ENCODE measurements around the gene IL7R. TPM values are rescaled to one million over a fixed set of nuclear protein-coding genes. Genes with fewer than 3 reads are reported as not detected.
A peak's percentile ranks its signal among the peaks of the same experiment; 100 is the strongest.
"Not testable (repeated sequence)": the region's sequence is repeated elsewhere in the genome, so short reads cannot be mapped to it uniquely, and the experiment has no call there.

Gene IL7R
- total RNA-seq, 2 experiments from 2014 or later, result 10.4 to 30.7 TPM

DNA sequence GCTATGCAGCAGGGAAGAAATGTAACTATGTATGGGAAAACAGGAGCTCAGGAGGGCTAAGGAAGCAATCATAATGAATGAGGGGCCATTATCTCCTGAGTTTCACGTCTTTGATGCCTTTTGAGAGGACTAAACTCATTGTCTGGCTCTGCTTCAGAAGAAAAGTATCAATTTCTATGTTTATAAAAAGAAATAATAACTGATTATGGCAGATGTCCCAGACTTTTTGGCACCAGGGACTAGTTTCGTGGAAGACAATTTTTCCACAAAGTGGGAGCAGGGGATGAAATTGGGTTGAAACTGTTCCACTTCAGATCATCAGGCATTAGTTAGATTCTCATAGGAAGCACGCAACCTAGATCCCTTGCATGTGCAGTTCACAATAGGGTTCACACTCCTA is 8.7 kb upstream of the IL7R start:
- no peak overlapping the region for H3K4me3 Mint-ChIP-seq
- peaks cover 24% of the 10 kb centered on the region for H3K4me1 Mint-ChIP-seq
- no peaks in the 10 kb centered on the region for H3K27me3 Mint-ChIP-seq
- ATAC-seq, result no peak
- no peak for DNase-seq
- peaks cover 32% of the 10 kb centered on the region for H3K9me3 Mint-ChIP-seq (ENCODE audit: low read depth)
- CTCF ChIA-PET, result no interaction called here
- no peak overlapping the region for H3K27ac Mint-ChIP-seq
- peaks cover 46% of the 10 kb centered on the region for H3K36me3 Mint-ChIP-seq

DNA sequence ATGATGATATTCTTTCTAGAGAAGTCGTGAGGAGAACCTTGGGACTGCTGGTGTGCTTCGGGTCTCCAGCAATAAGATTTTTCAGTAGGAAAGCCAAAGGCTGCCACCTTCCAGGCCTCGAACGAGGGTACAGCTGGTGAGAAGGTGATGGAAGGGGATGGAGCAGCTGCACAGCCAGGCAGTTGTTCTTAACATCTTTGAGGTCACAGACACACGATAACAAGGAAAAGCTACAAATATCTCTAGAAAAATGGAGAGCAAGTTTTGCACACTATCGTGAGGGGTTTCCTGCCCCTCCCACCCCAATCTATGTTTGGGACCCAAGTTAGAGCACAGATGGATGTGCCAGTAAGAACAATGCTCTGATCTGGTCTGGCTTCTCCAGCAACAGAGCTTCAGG is 6.8 kb upstream of the IL7R start:
- no peak for ATAC-seq
- H3K9me3 Mint-ChIP-seq (ENCODE audit: low read depth), result peaks cover 23% of the 10 kb centered on the region
- H3K27ac Mint-ChIP-seq, result no peak overlapping the region
- no peak for DNase-seq
- no peaks in the 10 kb centered on the region for H3K27me3 Mint-ChIP-seq
- no peak overlapping the region for H3K4me3 Mint-ChIP-seq
- peaks cover 43% of the 10 kb centered on the region for H3K4me1 Mint-ChIP-seq
- H3K36me3 Mint-ChIP-seq, result peaks cover 32% of the 10 kb centered on the region
- CTCF ChIA-PET, result interaction anchor here (1.2 to 3.6 kb wide), 2 partner anchors 33 to 73 kb away, joined by 4 to 15 read pairs; no protein-coding TSS in a partner anchor

DNA sequence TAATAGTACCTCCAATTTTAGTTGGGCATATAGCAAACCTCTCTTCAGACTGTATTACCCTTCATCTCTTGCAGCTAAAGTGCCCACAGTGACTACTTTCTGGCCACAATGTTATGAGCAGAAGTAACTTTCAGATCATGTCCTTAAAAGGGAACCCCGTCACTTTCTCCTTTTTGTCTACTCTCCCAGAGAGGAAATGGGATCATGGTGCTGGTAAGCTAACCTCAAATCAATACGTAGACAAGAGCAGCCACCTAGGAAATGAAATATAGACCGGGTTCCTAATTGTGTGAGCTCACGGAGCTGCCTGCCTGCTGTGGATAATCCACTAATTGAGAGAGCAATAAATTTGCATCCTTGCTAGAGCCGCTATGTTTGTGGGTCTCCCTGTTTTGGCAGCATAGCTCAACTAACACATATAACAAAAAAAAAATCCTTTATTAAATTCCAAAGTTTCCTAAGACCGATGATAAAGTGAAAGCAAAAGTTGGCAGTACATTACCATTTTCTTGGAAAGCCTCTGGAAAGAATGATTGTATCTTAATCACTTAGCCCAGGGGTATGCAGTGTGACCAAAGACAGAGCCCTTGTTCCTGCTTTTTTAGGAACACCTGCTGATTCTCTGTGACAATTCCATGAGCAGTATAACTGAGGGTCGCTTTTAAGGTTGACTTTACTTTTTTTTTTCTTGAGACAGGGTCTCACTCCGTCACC is 5.6 kb upstream of the IL7R start:
- peaks cover 22% of the 10 kb centered on the region for H3K36me3 Mint-ChIP-seq
- ATAC-seq (no peak), DNase-seq (no peak)
- CTCF ChIA-PET, result interaction anchor here (0.7 to 4.0 kb wide), 4 partner anchors 11 to 199 kb away, joined by 3 to 15 read pairs (median 8); no protein-coding TSS in a partner anchor
- no peak overlapping the region for H3K4me3 Mint-ChIP-seq
- peak overlapping the region; percentile 31 for H3K27ac Mint-ChIP-seq
- no peaks in the 10 kb centered on the region for H3K27me3 Mint-ChIP-seq
- H3K9me3 Mint-ChIP-seq (ENCODE audit: low read depth), result peaks cover 15% of the 10 kb centered on the region
- H3K4me1 Mint-ChIP-seq, result peaks cover 56% of the 10 kb centered on the region

DNA sequence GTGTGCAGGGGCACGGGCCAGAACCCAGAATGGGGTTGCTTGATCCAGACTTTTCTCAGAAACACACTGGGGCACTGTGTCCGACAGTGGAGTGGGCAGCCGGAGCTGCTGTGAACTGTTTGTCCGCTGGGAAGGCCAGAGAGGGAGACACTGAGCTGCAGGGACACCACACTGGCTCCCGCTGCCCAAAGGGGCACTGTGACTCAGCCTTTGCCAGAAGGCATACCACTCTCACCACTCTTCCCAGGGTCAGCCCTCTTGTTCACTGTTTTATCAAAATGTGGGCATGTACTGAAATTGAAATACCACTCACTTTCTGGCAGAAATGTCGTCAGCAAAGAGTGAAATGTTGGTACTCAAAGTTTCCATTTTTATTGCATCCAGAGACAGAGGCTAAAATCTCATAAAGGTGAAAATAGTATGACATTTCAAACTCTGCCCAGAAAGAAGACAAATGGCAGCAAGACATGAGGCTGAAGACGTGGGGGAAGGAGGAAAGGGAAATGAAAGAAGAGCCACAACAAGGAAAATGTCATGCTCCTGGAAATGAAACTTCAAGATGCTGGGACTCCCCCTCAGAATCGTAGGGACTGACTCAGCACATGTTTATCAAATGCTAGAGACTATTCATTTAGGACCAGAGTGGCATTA is 4.5 kb upstream of the IL7R start:
- Mint-ChIP-seq H3K4me1 (peaks cover 66% of the 10 kb centered on the region), H3K27me3 (no peaks in the 10 kb centered on the region), H3K4me3 (peak overlapping the region; percentile 72), H3K27ac (peak overlapping the region; percentile 96), H3K9me3 (ENCODE audit: low read depth) (peaks cover 6% of the 10 kb centered on the region), H3K36me3 (peaks cover 12% of the 10 kb centered on the region)
- CTCF ChIA-PET, result interaction anchor here (1.1 to 4.0 kb wide), 7 partner anchors 10 to 75 kb away, joined by 3 to 15 read pairs (median 4); no protein-coding TSS in a partner anchor
- peak; percentile 22 for ATAC-seq
- peak; percentile 59 for DNase-seq

DNA sequence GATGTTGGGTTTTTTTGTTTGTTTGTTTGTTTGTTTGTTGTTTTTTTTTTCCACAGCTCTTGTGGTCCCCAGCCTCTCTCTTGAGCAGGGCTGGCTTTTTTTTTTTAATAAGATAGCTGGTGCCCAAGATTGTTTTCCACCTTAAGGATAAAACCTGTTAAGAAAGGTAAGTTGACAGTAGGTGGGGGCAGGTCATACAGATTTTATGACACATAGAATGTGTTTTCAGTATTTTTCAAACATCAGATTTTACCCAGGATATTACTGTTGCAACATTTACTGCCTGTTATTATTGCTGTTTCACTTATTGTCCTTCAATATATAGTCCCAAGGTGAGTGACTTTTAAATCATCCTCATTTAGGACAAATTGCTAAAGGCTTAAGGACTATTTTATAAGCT is 3.9 kb upstream of the IL7R start:
- peak overlapping the region; percentile 96 for H3K27ac Mint-ChIP-seq
- CTCF ChIA-PET, result interaction anchor here (1.3 to 4.0 kb wide), 7 partner anchors 18 to 76 kb away, joined by 3 to 15 read pairs (median 4); no protein-coding TSS in a partner anchor
- peak overlapping the region; percentile 72 for H3K4me3 Mint-ChIP-seq

DNA sequence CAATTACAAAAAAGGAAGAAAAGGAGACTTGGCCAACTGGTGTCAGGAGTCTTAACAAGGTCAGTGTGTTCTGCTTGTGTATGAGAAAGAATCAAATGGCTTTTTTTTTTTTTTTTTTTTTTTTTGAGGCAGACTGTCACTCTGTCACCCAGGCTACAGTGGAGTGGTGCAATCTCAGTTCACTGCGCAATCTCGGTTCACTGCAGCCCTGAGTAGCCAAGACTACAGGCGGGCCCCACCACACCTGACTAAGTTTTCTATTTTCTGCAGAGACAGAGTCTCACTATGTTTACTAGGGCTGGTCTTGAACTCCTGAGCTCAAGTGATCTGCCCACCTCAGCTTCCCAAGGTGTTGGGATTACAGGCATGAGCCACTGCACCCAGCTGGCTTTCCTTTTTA is 3.1 kb upstream of the IL7R start:
- CTCF ChIA-PET, result interaction anchor here (1.1 to 4.0 kb wide), 9 partner anchors 15 to 203 kb away, joined by 3 to 13 read pairs (median 4); no protein-coding TSS in a partner anchor
- H3K36me3 Mint-ChIP-seq, result peaks cover 5% of the 10 kb centered on the region
- H3K4me3 Mint-ChIP-seq, result peak overlapping the region; percentile 72
- H3K27me3 Mint-ChIP-seq, result no peaks in the 10 kb centered on the region
- peak; percentile 76 for DNase-seq
- peak; percentile 45 for ATAC-seq
- peaks cover 76% of the 10 kb centered on the region for H3K4me1 Mint-ChIP-seq
- H3K9me3 Mint-ChIP-seq (ENCODE audit: low read depth), result no peaks in the 10 kb centered on the region
- H3K27ac Mint-ChIP-seq, result peak overlapping the region; percentile 96

More for the DNA sequence above, 3.9 kb upstream of the IL7R start:
- Mint-ChIP-seq H3K9me3 (ENCODE audit: low read depth) (peaks cover under 1% of the 10 kb centered on the region), H3K4me1 (peaks cover 71% of the 10 kb centered on the region), H3K27me3 (no peaks in the 10 kb centered on the region), H3K36me3 (peaks cover 6% of the 10 kb centered on the region)
- DNase-seq, result no peak
- no peak for ATAC-seq

DNA sequence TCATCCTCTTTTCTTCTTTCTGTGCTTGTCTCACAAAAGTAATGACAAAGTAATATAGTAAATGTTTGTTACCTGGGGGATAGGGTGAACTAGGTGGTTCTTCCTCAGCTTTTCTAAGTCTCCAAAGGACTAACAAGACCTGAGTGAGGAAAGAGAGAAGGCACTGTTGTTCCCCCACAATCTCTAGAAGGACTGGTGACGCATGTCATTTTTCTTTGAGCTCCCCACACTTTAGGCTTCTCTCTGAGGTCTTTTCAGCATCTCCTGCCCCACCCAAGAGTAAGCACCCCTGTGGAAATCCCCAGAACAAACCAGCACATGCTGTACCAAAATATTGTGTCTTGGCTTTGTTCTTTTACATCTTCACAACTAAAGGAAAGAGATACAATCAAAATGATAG is 2.4 kb upstream of the IL7R start:
- peak overlapping the region; percentile 72 for H3K4me3 Mint-ChIP-seq
- peaks cover 9% of the 10 kb centered on the region for H3K36me3 Mint-ChIP-seq
- ATAC-seq (peak; percentile 25), DNase-seq (peak; percentile 69)
- H3K27me3 Mint-ChIP-seq, result no peaks in the 10 kb centered on the region
- H3K9me3 Mint-ChIP-seq (ENCODE audit: low read depth), result no peaks in the 10 kb centered on the region
- CTCF ChIA-PET, result interaction anchor here (1.0 to 4.0 kb wide), 8 partner anchors 16 to 203 kb away, joined by 3 to 13 read pairs (median 4); no protein-coding TSS in a partner anchor
- H3K4me1 Mint-ChIP-seq, result peaks cover 82% of the 10 kb centered on the region
- peak overlapping the region; percentile 96 for H3K27ac Mint-ChIP-seq

DNA sequence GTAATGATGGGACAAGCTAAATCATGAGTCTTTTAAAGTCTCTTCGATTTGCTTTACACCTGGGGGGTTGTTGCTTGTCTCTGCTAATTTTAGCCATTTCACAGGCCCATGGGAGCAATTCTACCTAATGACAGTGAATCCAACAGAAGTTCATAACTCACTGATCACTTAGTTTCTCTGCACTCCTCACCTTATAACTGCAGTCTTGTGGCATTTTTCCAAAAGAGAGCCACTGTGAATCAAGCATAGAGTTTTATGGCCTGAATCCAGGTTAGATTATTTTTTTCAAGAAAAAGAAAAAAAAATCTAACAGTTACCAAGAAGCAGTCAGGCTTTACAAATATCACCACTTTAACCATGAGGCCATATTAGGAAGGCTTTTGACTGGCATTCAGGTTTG is 1.5 kb upstream of the IL7R start:
- Mint-ChIP-seq H3K27ac (peak overlapping the region; percentile 96), H3K36me3 (peaks cover 13% of the 10 kb centered on the region), H3K27me3 (no peaks in the 10 kb centered on the region), H3K4me3 (no peak overlapping the region), H3K9me3 (ENCODE audit: low read depth) (no peaks in the 10 kb centered on the region), H3K4me1 (peaks cover 91% of the 10 kb centered on the region)
- DNase-seq, result no peak
- CTCF ChIA-PET, result interaction anchor here (1.4 to 8.7 kb wide), 5 partner anchors 20 to 204 kb away, joined by 3 to 55 read pairs (median 4); no protein-coding TSS in a partner anchor
- no peak for ATAC-seq

DNA sequence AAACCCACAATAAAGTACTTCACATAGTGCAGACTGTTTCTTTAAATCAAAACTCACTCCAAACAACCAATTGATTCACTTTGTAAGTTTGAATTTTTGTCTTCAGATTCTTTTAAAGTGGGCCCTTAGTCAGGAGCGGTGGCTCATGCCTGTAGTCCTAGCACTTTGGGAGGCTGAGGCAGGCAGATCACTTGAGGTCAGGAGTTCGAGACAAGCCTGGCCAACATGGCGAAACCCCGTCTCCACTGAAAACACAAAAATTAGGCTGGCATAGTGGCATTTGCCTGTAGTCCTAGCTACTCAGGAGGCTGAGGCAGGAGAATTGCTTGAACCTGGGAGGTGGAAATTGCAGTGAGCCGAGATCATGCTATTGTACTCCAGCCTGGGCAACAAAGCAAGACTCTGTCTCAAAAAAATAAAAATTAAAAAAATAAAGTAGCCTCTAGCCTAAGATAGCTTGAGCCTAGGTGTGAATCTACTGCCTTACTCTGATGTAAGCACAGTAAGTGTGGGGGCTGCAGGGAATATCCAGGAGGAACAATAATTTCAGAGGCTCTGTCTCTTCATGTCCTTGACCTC is 416 bp upstream of the IL7R start:
- DNase-seq; H3K9me3 Mint-ChIP-seq (ENCODE audit: low read depth); H3K27me3 Mint-ChIP-seq; ATAC-seq: not testable (repeated sequence)
- CTCF ChIA-PET, result interaction anchor here (1.0 to 8.7 kb wide), 5 partner anchors 48 to 239 kb away, joined by 3 to 55 read pairs (median 3); partner anchors contain the start of gene SPEF2
- peak overlapping the region; percentile 80 for H3K4me3 Mint-ChIP-seq
- peaks cover 95% of the 10 kb centered on the region for H3K4me1 Mint-ChIP-seq
- H3K36me3 Mint-ChIP-seq, result peaks cover 23% of the 10 kb centered on the region
- H3K27ac Mint-ChIP-seq, result peak overlapping the region; percentile 90

DNA sequence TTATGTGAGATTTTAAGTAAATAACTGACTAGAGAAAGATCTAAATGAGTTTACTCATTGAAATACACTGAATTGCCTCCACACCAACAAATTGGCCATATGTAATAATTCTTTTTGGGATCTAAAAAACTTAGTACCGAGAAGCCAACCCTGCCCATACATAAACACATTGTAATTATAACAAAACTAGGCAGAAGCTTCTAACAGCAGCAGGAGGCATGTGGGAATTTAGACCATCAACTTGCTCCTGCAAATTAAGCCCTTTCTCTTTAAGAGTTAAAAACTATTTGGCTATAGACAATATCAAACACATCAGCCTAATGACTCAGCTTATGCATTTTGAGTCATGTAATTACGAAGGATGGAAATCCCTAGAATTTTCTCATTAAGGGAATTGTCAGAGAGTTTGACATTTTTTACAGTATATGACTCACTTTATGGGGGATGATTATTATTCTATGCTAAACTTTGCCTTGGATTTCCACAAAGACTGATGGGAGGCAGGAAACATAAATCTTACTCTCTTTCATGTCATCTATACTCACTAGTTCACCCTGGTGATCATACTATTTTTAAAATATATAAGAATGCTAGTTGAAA is 1.0 kb downstream of the IL7R start:
- ATAC-seq, result no peak
- H3K9me3 Mint-ChIP-seq (ENCODE audit: low read depth), result no peaks in the 10 kb centered on the region
- no peaks in the 10 kb centered on the region for H3K27me3 Mint-ChIP-seq
- H3K27ac Mint-ChIP-seq, result peak overlapping the region; percentile 90
- H3K36me3 Mint-ChIP-seq, result peaks cover 36% of the 10 kb centered on the region
- CTCF ChIA-PET, result interaction anchor here (0.8 to 8.7 kb wide), 11 partner anchors 22 to 240 kb away, joined by 3 to 55 read pairs (median 4); partner anchors contain the start of gene SPEF2
- peaks cover 95% of the 10 kb centered on the region for H3K4me1 Mint-ChIP-seq
- H3K4me3 Mint-ChIP-seq, result peak overlapping the region; percentile 80
- no peak for DNase-seq

DNA sequence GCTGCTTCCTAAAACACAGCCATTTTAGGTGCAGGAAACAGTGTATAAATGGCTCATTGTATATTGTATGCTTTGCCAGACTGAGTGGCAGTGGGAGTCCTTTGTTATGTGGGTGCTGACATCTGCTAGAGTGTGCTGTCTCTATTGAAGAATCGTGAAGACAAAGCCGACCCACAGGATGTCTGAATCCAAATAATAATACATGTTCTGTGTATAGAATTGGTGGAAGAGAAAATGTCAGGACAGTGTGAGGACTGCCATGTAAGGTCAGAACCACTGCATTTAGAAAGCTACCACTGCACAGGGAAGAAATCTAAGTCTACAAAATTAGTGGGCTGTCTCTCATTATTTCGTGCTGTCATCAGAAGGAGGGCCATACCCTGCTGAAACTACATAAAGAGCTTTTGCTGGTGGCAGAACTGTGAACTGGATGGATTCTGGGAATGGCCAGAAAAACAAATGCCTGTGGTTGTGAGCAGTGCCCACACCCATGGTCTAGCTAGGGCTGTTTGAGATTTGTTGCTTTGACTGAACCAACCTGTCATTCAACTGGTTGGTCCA is 2.5 kb downstream of the IL7R start:
- H3K4me3 Mint-ChIP-seq, result peak overlapping the region; percentile 79
- H3K4me1 Mint-ChIP-seq, result peaks cover 89% of the 10 kb centered on the region
- H3K27ac Mint-ChIP-seq, result peak overlapping the region; percentile 86
- ATAC-seq, result peak; percentile 17
- H3K27me3 Mint-ChIP-seq, result no peaks in the 10 kb centered on the region
- H3K9me3 Mint-ChIP-seq (ENCODE audit: low read depth), result peaks cover 3% of the 10 kb centered on the region
- H3K36me3 Mint-ChIP-seq, result peaks cover 50% of the 10 kb centered on the region
- CTCF ChIA-PET, result interaction anchor here (0.5 to 8.7 kb wide), 14 partner anchors 21 to 763 kb away, joined by 3 to 55 read pairs (median 3); no protein-coding TSS in a partner anchor
- DNase-seq, result no peak

DNA sequence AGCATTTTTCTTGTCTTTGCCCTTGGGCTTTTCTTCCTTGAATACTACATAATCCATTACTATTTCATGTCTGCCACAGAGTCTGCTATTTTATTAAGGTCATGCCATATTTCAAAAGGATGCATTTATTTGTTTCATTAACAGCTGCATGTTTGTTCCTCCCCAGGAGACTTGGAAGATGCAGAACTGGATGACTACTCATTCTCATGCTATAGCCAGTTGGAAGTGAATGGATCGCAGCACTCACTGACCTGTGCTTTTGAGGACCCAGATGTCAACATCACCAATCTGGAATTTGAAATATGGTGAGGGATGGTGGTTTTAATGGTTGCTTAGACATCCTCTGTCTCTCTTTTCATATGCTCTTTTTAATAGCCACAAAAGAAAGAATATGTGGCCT is 4.0 kb downstream of the IL7R start:
- ATAC-seq, result no peak
- no peak for DNase-seq
- Mint-ChIP-seq H3K27me3 (no peaks in the 10 kb centered on the region), H3K4me3 (peak overlapping the region; percentile 79), H3K27ac (peak overlapping the region; percentile 3), H3K4me1 (peaks cover 83% of the 10 kb centered on the region), H3K9me3 (ENCODE audit: low read depth) (peaks cover 9% of the 10 kb centered on the region), H3K36me3 (peaks cover 63% of the 10 kb centered on the region)
- CTCF ChIA-PET, result interaction anchor here (3.0 to 8.7 kb wide), 2 partner anchors 10 to 65 kb away, joined by 7 to 55 read pairs; no protein-coding TSS in a partner anchor

All from activated CD8-positive, alpha-beta memory T cell treated with anti-CD3 and anti-CD28 coated beads, Interleukin-2, amount 10 ng/mL, durations not matched to agents 7 days and 5 days (primary cell).